SHP77 (cell line): ENCODE data around the gene PTPN6.
"Not testable (repeated sequence)": the region's sequence is repeated elsewhere in the genome, so short reads cannot be mapped to it uniquely, and the experiment has no call there.

Experiments used
- DNase-seq, 2 experiments: peaks; one replicate each; lab custom pipeline; 2025; lab: John Stamatoyannopoulos, UW

PTPN6 gene

DNA sequence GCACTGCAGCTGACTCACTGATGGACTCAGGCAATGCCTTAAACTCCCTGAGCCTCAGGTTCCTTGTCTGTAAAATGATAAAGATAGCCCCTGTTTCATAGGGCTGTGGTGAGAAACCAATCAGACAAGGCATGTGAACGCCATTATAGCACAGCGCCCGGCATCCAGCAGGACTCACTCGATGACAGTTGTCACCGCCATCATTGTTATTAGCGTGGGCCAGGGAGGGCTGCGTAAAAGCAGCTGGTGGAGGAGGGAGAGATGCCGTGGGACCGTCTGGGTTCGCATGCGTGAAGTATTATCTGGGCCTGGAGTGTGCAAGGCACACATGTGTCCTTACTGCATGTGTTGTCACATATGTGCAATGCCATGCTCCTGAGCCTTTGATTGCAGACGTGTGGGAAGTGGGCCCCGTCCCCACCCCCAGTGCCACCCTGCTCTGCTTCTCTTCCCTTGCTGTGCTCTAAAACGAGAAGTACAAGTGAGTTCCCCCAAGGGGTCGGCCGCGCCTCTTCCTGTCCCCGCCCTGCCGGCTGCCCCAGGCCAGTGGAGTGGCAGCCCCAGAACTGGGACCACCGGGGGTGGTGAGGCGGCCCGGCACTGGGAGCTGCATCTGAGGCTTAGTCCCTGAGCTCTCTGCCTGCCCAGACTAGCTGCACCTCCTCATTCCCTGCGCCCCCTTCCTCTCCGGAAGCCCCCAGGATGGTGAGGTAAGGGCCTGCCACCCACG lies at the start of gene PTPN6:
Gene PTPN6 (plus strand): TSS at position 546 of the 730 bp plus-strand sequence. CDS start 157 bp downstream, at position 703.
- DNase-seq: no peak

DNA sequence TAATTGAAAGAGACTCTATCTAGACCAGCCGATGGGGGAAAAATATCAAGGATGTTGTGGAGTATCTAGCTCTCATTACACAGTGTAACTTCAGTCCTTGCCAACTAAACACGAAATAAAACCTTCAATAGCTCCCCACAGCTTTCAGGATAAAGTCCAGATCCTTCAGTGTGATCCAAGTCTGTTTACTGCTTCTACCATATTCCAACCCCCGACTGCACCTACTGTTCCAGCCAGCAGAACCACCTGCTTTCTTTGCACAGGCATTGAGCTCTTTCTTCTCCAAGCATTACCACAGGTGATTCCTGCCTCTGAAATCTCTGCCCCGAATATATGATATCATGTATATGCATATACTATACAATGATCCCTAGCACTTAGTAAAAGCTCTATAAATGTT lies 48.7 kb upstream of the PTPN6 start:
- no peak for DNase-seq

- DNase-seq: no peak
These were observed 47.4 kb upstream of the PTPN6 start for GRCh38 chr12:6903722-6904121.

- DNase-seq: peak; percentile 89 to 91
These were observed 46.6 kb upstream of the PTPN6 start, which contains the start of gene LRRC23 for GRCh38 chr12:6904280-6905276. LRRC23 (plus strand) TSS chr12:6904822; CDS start chr12:6905634, 812 bp downstream.

GRCh38 chr12:6905414-6906040 lies 45.6 kb upstream of the PTPN6 start:
- DNase-seq: no peak

GRCh38 chr12:6908141-6908540 lies 43.0 kb upstream of the PTPN6 start:
- DNase-seq: not testable (repeated sequence)

- no peak for DNase-seq
These were observed 41.6 kb upstream of the PTPN6 start for GRCh38 chr12:6909421-6910145.

DNA sequence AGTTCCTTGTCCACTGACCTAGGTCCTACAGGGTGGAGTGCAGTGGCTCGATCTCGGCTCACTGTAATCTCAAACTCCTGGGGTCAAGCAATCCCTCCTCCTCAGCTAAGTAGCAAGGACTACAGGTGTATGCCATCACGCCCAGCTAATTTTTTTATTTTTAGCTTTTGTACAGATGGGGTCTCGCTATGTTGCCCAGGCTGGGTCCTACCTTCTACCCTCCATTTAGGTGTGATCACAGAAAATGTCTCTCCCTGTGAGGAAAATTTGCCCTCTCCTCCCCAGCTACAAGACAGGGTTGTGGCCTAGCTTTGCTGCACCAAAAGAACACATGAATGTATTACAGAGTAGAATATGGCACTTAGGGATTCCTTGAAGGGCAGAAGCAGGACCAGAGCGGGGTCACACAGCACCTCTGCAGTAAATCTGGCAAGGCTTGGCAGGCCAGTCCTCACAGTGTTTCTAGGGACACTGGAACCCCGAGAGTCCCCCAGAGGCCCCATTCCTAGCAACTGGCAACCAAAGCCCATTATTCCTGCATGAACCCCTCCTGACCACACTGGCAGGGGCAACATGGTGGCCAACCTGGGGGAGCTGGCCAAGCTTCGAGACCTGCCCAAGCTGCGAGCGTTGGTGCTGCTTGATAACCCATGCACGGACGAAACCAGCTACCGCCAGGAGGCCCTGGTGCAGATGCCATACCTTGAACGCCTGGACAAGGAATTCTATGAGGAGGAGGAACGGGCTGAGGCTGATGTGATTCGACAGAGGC lies 38.8 kb upstream of the PTPN6 start:
- DNase-seq: no peak

GRCh38 chr12:6914246-6914946 lies 36.8 kb upstream of the PTPN6 start, which contains the start of gene ENO2:
ENO2 (plus strand) TSS chr12:6914580; CDS start chr12:6915833, 1,253 bp downstream.
- DNase-seq: peak; percentile 18 to 24

- no peak for DNase-seq
These were observed 36.0 kb upstream of the PTPN6 start for GRCh38 chr12:6914947-6915788.

- DNase-seq: no peak
These were observed 35.3 kb upstream of the PTPN6 start for GRCh38 chr12:6915789-6916285.

GRCh38 chr12:6916426-6917200 lies 34.5 kb upstream of the PTPN6 start:
- no peak for DNase-seq

DNA sequence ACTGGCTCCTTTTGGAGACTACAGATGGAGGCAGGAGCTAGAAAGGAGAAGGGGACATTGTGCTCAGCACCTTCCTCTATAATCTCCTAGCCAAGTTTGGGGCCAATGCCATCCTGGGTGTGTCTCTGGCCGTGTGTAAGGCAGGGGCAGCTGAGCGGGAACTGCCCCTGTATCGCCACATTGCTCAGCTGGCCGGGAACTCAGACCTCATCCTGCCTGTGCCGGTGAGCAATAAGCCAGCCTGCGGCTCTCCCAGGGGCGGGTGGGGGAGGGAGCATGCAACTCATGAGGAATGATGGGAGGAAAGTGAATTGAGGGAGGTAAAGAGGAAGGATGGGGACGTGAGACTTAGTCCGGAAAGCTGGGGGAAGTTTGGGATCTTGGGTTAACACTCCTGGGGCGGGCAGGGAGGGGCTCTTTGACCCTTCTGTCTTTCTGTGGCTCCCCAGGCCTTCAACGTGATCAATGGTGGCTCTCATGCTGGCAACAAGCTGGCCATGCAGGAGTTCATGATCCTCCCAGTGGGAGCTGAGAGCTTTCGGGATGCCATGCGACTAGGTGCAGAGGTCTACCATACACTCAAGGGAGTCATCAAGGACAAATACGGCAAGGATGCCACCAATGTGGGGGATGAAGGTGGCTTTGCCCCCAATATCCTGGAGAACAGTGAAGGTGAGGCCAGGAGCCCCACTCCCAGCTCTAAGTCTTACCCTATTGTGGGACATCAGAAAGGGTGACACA lies 33.5 kb upstream of the PTPN6 start:
- DNase-seq: no peak

- DNase-seq: no peak
These were observed 31.6 kb upstream of the PTPN6 start for GRCh38 chr12:6919588-6919987.

- DNase-seq: no peak
These were observed 29.6 kb upstream of the PTPN6 start for GRCh38 chr12:6921539-6921938.

DNA sequence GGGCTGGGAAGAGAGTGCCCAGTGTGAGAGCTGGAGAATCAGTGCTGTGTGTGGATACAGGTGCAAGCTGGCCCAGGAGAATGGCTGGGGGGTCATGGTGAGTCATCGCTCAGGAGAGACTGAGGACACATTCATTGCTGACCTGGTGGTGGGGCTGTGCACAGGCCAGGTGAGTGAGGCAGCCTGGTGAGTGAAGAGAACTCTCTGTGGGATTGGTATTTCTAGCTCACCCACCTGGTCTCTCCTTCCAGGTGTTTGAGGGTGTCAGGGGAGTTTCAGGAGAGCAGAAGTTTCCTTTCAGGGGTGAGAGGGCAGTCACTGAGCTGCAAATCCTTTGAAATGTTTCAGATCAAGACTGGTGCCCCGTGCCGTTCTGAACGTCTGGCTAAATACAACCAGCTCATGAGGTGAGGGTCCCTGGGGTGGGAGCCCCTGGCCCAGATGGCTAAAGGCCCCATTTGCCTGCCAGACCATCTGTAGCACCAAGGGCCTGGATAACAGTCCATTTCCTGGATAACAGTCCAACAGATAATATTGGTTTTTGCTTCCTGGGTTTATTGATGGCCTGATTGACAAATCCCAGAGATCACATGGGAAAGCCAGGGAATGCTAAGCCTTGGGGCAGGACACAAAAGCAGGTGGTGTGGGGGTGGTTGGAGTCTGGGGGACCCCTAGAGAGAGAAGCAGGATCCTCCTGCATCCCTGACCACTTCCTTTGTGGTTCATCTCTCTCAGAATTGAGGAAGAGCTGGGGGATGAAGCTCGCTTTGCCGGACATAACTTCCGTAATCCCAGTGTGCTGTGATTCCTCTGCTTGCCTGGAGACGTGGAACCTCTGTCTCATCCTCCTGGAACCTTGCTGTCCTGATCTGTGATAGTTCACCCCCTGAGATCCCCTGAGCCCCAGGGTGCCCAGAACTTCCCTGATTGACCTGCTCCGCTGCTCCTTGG lies 28.9 kb upstream of the PTPN6 start:
- no peak for DNase-seq
